MM.1S (cell line): ENCODE data around the gene CYP46A1.

Experiments used
- EZH2 ChIP-seq: fragments of 300-600 bp; sonication (generic); optimal IDR thresholded peaks from 2 replicates; pipeline ENCODE3; 2017; ENCODE audit warnings: low read depth, mild to moderate bottlenecking, antibody characterized with exemption, low read length, mixed read lengths
- EZH2phosphoT487 ChIP-seq: fragments of 300-600 bp; sonication (generic); IDR thresholded peaks from 2 replicates; pipeline ENCODE4 v1.6.1; 2018; ENCODE audit warnings: antibody characterized with exemption, low read length
- TF ChIP-seq, protein P1 (sequence below): fragments of 300-600 bp; sonication (generic); IDR thresholded peaks from 2 replicates; pipeline ENCODE4 v1.5.1; 2016; ENCODE audit warnings: antibody characterized with exemption, low read length, mixed read lengths

- TF ChIP-seq, protein P1, sequence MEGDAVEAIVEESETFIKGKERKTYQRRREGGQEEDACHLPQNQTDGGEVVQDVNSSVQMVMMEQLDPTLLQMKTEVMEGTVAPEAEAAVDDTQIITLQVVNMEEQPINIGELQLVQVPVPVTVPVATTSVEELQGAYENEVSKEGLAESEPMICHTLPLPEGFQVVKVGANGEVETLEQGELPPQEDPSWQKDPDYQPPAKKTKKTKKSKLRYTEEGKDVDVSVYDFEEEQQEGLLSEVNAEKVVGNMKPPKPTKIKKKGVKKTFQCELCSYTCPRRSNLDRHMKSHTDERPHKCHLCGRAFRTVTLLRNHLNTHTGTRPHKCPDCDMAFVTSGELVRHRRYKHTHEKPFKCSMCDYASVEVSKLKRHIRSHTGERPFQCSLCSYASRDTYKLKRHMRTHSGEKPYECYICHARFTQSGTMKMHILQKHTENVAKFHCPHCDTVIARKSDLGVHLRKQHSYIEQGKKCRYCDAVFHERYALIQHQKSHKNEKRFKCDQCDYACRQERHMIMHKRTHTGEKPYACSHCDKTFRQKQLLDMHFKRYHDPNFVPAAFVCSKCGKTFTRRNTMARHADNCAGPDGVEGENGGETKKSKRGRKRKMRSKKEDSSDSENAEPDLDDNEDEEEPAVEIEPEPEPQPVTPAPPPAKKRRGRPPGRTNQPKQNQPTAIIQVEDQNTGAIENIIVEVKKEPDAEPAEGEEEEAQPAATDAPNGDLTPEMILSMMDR: no peak
- TF ChIP-seq EZH2: no peak
- TF ChIP-seq EZH2phosphoT487: no peak
Measured at GRCh38 chr14:99634443-99634842, 49.7 kb upstream of the CYP46A1 start.
